HepG2 (cell line): ENCODE results near the gene ITIH2. TPM values are rescaled to one million over a fixed set of nuclear protein-coding genes. Genes with fewer than 3 reads are reported as not detected.

ENCODE experiments used
- E2F2 ChIP-seq: sonication (generic); formaldehyde crosslinking; IDR thresholded peaks from 2 replicates; pipeline ENCODE4 v1.4.0; 2020; ENCODE audit warnings: missing genetic modification reagents, borderline replicate concordance
- ESRRA ChIP-seq: sonication (generic); formaldehyde crosslinking; IDR thresholded peaks from 2 replicates; pipeline ENCODE4 v1.5.1; 2020; ENCODE audit warnings: mild to moderate bottlenecking, low read depth, missing genetic modification reagents
- FOSL1 ChIP-seq: sonication (generic); formaldehyde crosslinking; IDR thresholded peaks from 2 replicates; pipeline ENCODE4 v1.9.0; 2021; ENCODE audit warnings: missing genetic modification reagents, borderline replicate concordance
- GRHL1 ChIP-seq: sonication (generic); formaldehyde crosslinking; conservative IDR thresholded peaks from 2 replicates; pipeline ENCODE4 v1.8.0; 2022; ENCODE audit warnings: missing genetic modification reagents
- HIVEP1 ChIP-seq: sonication (generic); formaldehyde crosslinking; IDR thresholded peaks from 2 replicates; pipeline ENCODE4 v1.4.0; 2020; ENCODE audit warnings: mild to moderate bottlenecking, missing genetic modification reagents
- KAT7 ChIP-seq: IDR thresholded peaks from 2 replicates; pipeline ENCODE4 v1.6.1; 2018; ENCODE audit warnings: borderline replicate concordance, missing compliant biosample characterization
- LRRFIP1 ChIP-seq: sonication (generic); formaldehyde crosslinking; conservative IDR thresholded peaks from 2 replicates; pipeline ENCODE4 v1.4.0; 2020; ENCODE audit warnings: missing genetic modification reagents
- MIER2 ChIP-seq: IDR thresholded peaks from 2 replicates; pipeline ENCODE4 v1.6.1; 2016; ENCODE audit warnings: missing biosample characterization, missing genetic modification reagents
- NCOR1 ChIP-seq: fragments of 200-600 bp; sonication (generic); IDR thresholded peaks from 2 replicates; pipeline ENCODE4 v1.7.0; 2017; ENCODE audit warnings: antibody characterized with exemption, low read length, borderline replicate concordance
- PAX8 ChIP-seq: sonication (generic); formaldehyde crosslinking; IDR thresholded peaks from 2 replicates; pipeline ENCODE4 v1.8.0; 2022; ENCODE audit warnings: mild to moderate bottlenecking, missing genetic modification reagents, borderline replicate concordance
- RXRB ChIP-seq: IDR thresholded peaks from 2 replicates; pipeline ENCODE4 v1.6.1; 2016; ENCODE audit warnings: borderline replicate concordance, missing genetic modification reagents, missing compliant biosample characterization
- SIX1 ChIP-seq: sonication (generic); formaldehyde crosslinking; IDR thresholded peaks from 2 replicates; pipeline ENCODE4 v1.4.0; 2020; ENCODE audit warnings: missing genetic modification reagents, borderline replicate concordance
- SMARCC2 ChIP-seq: fragments of 450-650 bp; IDR thresholded peaks from 2 replicates; pipeline ENCODE4 v1.6.1; 2017; ENCODE audit warnings: antibody characterized with exemption, mild to moderate bottlenecking
- SP5 ChIP-seq: IDR thresholded peaks from 2 replicates; pipeline ENCODE4 v1.6.1; 2016; ENCODE audit warnings: low read depth, borderline replicate concordance
- ZMYM2 ChIP-seq: sonication (generic); formaldehyde crosslinking; IDR thresholded peaks from 2 replicates; pipeline ENCODE4 v1.8.0; 2022; ENCODE audit warnings: mild to moderate bottlenecking, missing genetic modification reagents
- ZNF232 ChIP-seq: sonication (generic); formaldehyde crosslinking; IDR thresholded peaks from 2 replicates; pipeline ENCODE4 v1.4.0; 2020; ENCODE audit warnings: missing genetic modification reagents, borderline replicate concordance
- ZNF329 ChIP-seq: sonication (generic); formaldehyde crosslinking; IDR thresholded peaks from 2 replicates; pipeline ENCODE4 v1.9.0; 2021; ENCODE audit warnings: low read depth, mild to moderate bottlenecking, missing genetic modification reagents
- ZNF446 ChIP-seq: sonication (generic); formaldehyde crosslinking; IDR thresholded peaks from 2 replicates; pipeline ENCODE4 v1.5.0; 2020; ENCODE audit warnings: mild to moderate bottlenecking, missing genetic modification reagents
- ZNF570 ChIP-seq: sonication (generic); formaldehyde crosslinking; IDR thresholded peaks from 2 replicates; pipeline ENCODE4 v1.4.0; 2020; ENCODE audit warnings: mild to moderate bottlenecking, missing genetic modification reagents, borderline replicate concordance
- ZNF589 ChIP-seq: sonication (generic); formaldehyde crosslinking; conservative IDR thresholded peaks from 2 replicates; pipeline ENCODE4 v1.8.0; 2022; ENCODE audit warnings: mild to moderate bottlenecking, moderate library complexity, missing genetic modification reagents
- ZNF724P ChIP-seq: sonication (generic); formaldehyde crosslinking; IDR thresholded peaks from 2 replicates; pipeline ENCODE4 v1.8.0; 2022; ENCODE audit warnings: missing genetic modification reagents, borderline replicate concordance
- ZSCAN21 ChIP-seq: sonication (generic); formaldehyde crosslinking; IDR thresholded peaks from 2 replicates; pipeline ENCODE4 v1.8.0; 2022; ENCODE audit warnings: mild to moderate bottlenecking, missing genetic modification reagents, moderate library complexity, borderline replicate concordance
- polyA plus RNA-seq, 8 experiments: library from polyadenylated mRNA; depleted of rRNA in 3 of 8; stranded (reverse) in 7 of 8; unstranded in 1 of 8; fragments of >200 nt; fragmentation: Illumina TruSeq in 4 of 8; extraction: Trizol in 4 of 8; gene quantifications; 2 replicates each; pipeline versions ENCODE4 v1.2.1 to v1.2.3, GENCODE V29; 2011 to 2016; ENCODE audit warnings: low read depth in 4 of 8, missing spikeins in 1 of 8, mixed read lengths in 1 of 8; ENCODE audit not compliant: insufficient read depth in 1 of 8
- total RNA-seq, 5 experiments: library from RNA; depleted of rRNA; stranded (reverse); fragments of >200 nt; fragmentation: Illumina TruSeq; extraction: Trizol; gene quantifications; 2 replicates each; pipeline ENCODE4 v1.2.3, GENCODE V29; 2016; ENCODE audit warnings: low read depth in 1 of 5

Gene ITIH2
- total and polyA plus RNA-seq, 2 of the 13 experiments (the other 11 are each of a cell fraction or from before 2014, with no cell fraction given): 1,197 to 1,427 TPM

GRCh38 chr10:7700577-7701125, 2.5 kb upstream of the ITIH2 start (continued):
- peak; percentile 94 for TF ChIP-seq RXRB (CRISPR knock-in tag)
- TF ChIP-seq ZNF232: no peak
- TF ChIP-seq GRHL1 (CRISPR knock-in tag): no peak
- no peak for TF ChIP-seq ZNF589 (CRISPR knock-in tag)
- peak; percentile 93 for TF ChIP-seq SIX1 (CRISPR knock-in tag)
- no peak for TF ChIP-seq ZSCAN21
- no peak for TF ChIP-seq HIVEP1
- TF ChIP-seq FOSL1 (CRISPR knock-in tag): peak; percentile 60; the same call in 1 of the 2 replicates
- TF ChIP-seq ZNF446 (CRISPR knock-in tag): no peak
- no peak for TF ChIP-seq ZNF570 (CRISPR knock-in tag)
- no peak for TF ChIP-seq ZNF329
- peak; percentile 48; the same call in 1 of the 2 replicates for TF ChIP-seq ESRRA (CRISPR knock-in tag)
- TF ChIP-seq SMARCC2: peak; percentile 76; the same call in 1 of the 2 replicates
- 0 out of 2 replicates have a peak, but pooled peaks have one; percentile 46 for TF ChIP-seq MIER2
- no peak for TF ChIP-seq ZMYM2 (CRISPR knock-in tag)
- TF ChIP-seq KAT7: no peak; the same call in 1 of the 2 replicates
- peak; percentile 70; the same call in 1 of the 2 replicates for TF ChIP-seq SP5 (CRISPR knock-in tag)
- no peak for TF ChIP-seq E2F2 (CRISPR knock-in tag)
- TF ChIP-seq NCOR1: peak; percentile 97
- TF ChIP-seq PAX8 (CRISPR knock-in tag): 0 out of 2 replicates have a peak, but pooled peaks have one; percentile 24
- no peak for TF ChIP-seq ZNF724P (CRISPR knock-in tag)
- no peak for TF ChIP-seq LRRFIP1 (CRISPR knock-in tag)
